ENCODE data around the gene NME9.
"Not testable (repeated sequence)": the region's sequence is repeated elsewhere in the genome, so short reads cannot be mapped to it uniquely, and the experiment has no call there.

The NME9 gene

DNA sequence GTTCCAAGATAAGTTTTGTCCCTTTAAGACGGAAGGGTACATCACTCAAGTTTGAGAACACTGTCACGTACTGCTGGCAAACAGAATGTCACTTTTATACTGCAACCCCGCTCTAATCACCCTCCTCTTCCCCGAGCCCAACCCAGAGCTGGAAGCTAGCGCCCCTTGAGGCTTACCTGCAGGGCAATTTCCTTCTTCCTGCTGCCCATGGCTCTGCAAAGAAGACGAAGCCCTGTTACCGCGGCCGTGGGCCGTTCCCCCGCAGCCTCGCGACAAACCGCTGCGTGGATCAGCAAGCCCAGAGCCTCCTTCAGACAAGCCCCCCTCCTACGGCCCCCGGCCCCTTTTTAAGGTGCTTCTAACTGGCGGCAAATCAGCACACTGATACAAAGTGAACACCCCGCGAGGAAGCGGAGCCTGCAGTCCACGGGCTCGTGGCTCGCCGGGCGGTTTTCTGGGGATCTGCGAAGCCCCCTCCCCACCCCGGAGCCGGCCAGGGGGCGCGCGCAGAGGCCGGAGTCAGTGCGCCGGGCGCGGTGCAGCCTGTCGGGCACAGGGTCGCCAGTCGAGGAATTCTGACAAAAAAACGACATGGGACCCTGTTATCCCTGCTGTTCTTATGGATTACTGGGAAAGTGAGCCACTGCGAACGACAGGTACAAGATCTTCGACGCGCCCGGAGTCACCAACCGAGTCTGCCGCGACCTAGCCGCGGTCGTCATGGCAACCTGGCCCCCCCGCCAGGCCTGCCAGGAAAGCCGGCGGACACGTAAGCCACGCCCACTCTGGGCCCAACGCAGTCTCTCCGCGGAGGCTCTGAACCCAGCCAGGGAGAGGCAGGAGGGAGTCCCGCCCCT is at the start of gene NME9:
TSS of gene NME9 (minus strand) at position 725 of the 857 bp plus-strand sequence. CDS start at position 209, 516 bp downstream.
- peak in 1 of 2 donors; percentile 22 for DNase-seq

DNA sequence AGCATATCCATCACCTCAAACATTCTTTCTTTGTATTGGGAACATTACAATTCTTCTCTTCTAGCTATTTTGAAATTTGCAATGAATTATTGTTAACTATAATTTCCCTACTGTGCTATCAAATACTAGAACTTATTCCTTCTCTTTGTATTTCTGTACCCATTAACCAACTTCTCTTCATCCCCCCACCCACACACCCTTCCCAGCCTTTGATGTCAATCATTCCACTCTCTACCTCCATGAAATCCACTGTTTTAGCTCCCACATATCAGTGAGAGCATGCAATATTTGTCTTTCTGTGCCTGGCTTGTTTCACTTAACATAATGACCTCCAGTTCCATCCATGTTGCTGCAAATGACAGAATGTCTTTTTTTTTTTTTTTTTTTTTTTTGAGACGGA is 49.3 kb upstream of the NME9 start:
- DNase-seq = no peak

GRCh38 chr3:138378331-138378730 is 48.7 kb upstream of the NME9 start:
- DNase-seq = no peak

- DNase-seq = no peak
Measured at GRCh38 chr3:138377804-138378203, 48.2 kb upstream of the NME9 start.

DNA sequence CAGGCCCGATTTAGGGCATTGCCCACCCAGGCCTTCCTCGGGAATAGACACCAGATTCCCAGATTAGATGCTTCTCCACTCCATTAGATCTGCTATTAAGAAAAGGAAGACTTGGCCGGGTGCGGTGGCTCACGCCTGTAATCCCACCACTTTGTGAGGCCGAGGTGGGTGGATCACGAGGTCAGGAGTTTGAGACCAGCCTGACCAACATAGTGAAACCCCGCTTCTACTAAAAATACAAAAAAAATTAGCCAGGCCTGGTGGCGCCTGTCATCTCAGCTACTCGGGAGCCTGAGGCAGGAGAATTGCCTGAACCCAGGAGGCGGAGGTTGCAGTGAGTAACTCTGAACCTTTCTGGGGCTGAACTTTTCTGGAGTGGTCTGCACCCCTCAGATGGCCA is 47.6 kb upstream of the NME9 start:
- DNase-seq = not testable (repeated sequence)

DNA sequence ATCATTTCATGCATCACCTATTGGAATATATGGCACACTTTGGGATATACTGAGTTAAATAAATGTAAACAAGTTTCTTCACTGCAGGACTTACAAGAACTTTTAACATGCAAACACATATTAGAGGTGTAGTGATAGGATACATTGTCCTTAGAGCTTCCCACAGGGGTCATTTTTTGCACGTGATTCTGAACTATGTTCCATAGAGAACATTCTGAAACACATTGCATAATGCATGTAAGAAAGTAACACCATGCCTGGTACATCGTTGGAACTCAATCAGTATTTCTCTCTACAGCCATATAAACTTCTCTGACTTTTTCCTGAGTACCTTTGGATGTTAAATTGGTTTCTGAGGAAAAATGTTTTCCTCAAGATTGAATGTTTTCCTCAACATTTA is 47.0 kb upstream of the NME9 start:
- DNase-seq = no peak

DNA sequence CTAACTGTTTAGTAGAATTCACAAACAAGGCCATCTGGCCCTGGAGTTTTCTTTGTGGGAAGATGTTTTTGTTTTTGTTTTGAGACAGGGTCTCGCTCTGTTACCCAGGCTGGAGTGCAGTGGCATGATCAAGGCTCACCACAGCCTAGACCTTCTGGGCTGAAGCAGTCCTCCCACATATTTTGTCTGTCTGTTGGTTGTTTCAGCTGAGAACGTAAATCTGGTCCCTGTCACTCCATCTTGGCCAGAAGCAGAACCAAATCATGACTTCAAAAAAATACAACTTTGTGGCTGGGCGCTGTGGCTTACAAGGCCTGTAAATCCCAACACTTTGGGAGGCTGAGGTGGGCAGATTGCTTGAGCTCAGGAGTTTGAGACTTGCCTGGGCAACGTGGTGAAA is 45.8 kb upstream of the NME9 start:
- DNase-seq = no peak

- DNase-seq = no peak
Measured at GRCh38 chr3:138374573-138375134, 45.0 kb upstream of the NME9 start.

GRCh38 chr3:138373736-138374094 is 44.1 kb upstream of the NME9 start:
- DNase-seq = no peak

DNA sequence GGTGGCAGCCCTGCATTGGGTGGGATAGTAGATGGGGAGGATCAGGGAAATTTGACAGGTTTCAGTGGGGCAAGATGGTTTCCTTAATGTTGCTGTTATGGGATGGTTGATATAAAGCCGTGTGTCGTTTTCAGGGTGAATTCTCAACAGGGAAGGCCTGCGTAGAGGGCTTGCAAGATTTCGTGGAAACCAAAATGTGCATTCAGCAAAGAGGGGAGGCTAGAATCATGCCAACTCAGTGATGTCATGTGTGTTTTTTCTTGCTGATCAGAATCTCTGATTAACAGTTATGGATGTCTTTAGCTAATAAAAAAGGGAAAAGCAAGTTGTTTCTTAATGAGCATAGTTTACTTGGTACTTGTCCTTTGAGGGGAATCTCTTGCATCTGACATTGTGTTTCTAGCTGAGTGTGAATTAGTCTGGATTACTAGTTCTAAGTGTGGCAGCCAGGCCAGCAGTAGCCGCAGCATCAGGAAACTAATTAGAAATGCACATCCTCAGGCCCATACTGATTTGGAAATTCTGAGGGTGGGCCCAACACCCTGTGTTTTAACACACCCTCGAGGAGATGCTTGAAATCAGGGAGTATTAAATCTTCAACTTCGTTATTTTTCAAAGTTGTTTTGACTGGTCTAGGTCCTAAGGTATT is 43.6 kb upstream of the NME9 start:
- DNase-seq = no peak

GRCh38 chr3:138371070-138371965 is 41.7 kb upstream of the NME9 start:
- DNase-seq = no peak

DNA sequence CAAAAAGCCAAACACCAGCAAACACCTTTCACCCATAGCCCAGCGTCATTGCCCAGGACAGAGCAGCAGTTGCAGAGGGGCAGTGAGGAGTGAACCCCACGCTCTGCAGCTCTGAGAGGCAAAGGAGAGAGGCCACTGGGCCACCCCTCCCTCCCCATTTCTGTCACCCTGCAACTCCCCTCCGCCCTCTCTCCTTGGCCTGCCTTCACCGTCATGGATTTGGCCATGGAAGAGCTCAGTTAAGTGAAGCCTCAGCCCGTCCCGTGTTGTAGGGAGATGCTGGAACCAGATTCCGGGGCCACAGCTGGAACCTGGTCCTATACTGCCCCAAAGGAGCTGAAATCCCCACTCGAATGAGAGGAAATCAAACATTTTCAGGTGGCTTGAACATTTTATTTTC is 40.7 kb upstream of the NME9 start:
- DNase-seq = no peak

DNA sequence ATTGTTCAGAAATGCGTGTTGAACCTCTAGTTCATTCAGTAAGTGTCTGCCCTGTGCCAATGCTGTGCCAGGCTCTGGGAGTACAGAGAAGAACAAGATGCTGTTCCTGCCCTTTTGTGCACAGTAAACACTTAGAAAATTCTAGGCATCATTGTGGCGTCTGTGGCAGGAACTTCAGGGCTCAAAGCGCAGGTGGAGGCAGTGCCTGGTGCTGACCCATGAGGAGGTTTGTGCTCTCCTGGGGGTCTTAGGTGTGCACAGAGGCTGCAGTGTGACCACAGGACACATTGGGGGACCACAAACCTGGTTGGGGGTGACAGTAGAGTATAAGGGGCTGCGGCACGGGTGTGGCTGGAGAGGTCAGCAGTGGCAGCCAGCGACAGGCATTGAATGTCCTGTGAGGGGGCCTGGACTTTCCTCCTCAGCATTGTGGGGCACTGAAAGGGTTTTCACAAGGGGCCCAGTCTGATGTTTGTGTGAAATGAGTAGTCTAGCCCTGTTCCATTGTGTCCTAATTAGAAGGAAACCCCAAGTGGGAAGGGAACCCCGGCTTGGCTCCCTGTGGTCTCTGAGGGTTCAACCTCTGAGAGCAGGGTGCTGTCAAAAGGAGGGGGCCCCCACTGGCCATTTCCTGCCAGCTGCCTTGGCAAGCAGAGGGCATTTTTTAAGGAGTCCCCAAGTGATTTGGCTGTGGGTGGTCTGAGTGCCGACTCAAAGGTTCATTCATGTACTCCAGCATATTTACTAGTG is 39.7 kb upstream of the NME9 start:
- DNase-seq = no peak

DNA sequence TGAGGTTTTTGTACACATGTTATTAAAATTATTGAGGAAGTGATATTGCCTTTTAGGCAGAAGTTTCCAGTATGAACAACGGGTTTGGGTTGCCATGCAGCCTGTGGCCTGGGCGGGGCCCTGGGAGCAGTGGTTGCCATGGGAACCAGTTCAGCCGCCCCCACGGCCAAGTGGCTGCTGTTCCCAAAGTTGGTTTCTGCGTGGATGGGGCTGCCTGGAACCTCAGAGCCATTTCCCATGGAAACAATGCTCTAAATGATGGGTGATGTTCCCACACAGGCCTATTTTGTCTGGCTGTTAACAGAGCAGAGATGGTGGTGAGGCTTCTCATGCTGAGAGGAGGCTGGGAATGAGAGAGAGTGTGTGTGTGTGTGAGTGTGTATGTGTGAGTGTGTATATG is 38.3 kb upstream of the NME9 start:
- DNase-seq = peak in 1 of 2 donors; percentile 16

GRCh38 chr3:138367326-138367850 is 37.7 kb upstream of the NME9 start:
- DNase-seq = no peak

GRCh38 chr3:138366006-138366759 is 36.5 kb upstream of the NME9 start:
- DNase-seq = no peak

DNA sequence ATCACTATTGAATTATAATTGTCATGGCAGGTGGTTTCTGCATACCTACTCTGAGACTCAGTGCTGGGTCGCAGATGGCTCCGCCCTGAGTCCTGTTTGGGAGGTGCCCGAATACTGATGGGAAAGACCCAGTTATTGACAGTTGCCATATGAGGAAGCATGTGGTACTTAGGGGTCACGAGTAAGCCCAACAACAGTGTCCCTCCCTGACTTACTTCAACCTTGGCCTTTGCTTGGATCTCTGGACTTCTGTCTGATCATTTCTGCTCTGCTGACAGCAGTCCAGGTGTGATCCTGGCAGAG is 35.6 kb upstream of the NME9 start:
- DNase-seq = no peak

DNA sequence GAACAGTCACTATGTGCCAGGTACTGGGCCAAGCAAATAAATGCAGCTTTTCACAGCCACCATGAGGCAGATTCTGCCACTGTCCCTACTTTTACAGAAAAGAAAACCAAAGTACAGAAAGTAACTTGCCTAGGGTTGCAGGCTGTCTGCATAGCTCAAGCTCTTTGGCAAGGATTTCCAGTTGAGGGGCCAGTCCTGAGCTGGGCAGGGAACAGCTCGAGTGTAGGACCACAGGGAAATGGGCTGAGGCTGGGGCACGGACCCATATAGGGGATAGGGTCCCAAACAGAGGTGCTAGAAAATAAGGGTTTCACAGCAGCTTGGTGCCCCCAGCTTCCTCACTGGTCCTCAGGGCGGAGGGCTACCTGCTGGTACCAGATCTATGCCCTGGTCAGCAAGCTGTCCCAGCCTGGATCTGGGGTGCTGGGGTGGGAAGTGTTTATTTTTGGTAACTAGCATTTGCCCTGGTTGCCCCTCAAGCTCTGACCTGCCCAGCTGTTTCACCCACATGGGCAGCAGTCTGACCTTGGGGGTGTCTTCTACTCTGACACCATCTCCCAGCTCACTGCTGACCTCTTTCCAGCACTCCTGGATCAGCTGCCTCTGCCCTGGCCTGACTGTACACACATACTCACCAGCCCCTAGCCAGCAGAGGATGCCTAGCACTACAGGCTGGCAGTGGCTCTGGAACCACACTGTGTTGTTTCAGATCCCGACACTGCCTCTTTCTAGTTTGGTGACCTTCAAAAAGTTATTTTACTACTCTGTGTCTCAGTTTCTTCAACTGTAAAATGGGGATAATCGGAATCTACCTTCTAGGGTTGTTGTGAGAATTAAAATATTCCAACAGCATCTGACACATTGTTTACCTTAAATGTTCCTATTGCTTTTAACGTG is 35.0 kb upstream of the NME9 start:
- no peak for DNase-seq

GRCh38 chr3:138363322-138363721 is 33.7 kb upstream of the NME9 start:
- no peak for DNase-seq

- DNase-seq = no peak
Measured at GRCh38 chr3:138362538-138362937, 32.9 kb upstream of the NME9 start.
